ENCODE results near the gene FOXA3.
A peak's percentile ranks its signal among the peaks of the same experiment; 100 is the strongest.
"Not testable (repeated sequence)": the region's sequence is repeated elsewhere in the genome, so short reads cannot be mapped to it uniquely, and the experiment has no call there.

FOXA3 gene

DNA sequence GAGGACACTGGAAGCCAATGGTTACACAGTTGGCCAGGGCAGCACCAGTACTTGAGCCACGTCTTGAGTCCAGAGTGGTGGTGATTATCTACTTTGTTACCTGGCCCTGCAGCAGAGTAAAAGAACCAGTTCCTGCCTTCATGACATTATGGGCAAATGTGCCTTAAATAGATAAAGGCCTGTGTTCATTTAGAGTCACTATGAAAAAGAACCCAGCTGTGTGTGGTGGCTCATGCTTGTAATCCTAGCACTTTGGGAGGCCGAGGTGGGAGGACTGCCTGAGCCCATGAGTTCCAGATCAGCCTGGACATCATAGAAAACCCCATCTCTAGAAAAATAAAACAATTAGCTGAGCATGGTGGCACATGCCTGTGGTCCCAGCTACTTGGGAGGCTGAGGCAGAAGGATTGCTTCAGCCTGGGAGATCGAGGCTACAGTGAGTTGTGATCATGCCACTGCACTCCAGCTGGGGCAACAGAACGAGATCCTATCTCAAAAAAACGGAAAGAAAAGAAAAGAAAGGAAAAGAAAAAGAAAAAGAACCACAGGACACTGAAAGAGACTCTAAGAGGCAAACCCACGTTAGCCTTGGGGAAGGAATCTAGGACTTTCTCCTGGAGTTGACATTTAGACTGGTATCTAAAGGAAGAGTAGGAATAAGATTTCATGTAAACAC, 25.2 kb downstream of the FOXA3 start:
- DNase-seq (ENCODE audit: low read depth in 2 of 2), result no peak

DNA sequence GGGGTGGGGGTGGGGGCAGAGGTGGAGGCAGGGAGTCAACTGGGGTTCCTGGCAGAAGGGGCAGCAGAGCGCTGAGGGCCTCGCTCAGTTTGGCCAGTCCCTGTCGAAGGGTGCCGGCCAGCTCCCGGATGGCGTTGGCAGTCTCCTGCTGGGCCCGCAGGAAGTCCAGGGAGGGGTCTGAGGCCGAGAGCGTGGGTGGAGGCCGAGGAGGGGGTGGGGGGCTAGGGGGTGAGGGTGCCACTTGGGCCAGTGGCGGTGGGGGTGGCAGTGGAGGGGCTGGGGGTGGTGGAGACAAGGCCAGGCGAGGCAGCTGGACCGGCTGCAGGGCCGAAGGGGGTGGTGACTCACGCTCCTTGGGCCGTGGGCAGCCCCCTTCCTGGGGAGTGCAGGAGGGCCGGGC, 26.8 kb downstream of the FOXA3 start:
- no peak for DNase-seq (ENCODE audit: low read depth in 2 of 2)

DNA sequence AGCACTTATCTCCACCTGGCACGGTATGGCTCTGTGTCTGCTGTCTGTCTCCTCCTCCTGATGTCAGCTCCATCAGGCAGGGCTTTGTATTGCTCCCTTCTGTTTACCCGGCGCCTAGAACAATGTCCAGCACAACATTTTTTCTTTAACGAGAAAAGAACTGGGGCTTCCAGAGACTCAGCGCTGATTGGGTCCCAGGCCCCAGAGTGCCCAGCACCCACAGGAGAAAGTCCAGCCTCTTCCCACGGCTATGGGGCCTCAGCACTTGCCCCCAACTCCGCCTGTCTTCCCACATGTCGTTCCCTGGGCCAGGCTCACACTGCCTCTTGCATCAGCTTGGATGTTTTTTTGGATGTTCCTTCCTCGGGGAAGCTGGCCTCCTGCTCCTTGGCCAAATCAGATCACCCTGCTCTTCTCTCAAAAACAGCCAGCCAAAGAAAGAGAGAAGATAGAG, 31.4 kb downstream of the FOXA3 start:
- DNase-seq (ENCODE audit: low read depth in 2 of 2), result no peak

DNA sequence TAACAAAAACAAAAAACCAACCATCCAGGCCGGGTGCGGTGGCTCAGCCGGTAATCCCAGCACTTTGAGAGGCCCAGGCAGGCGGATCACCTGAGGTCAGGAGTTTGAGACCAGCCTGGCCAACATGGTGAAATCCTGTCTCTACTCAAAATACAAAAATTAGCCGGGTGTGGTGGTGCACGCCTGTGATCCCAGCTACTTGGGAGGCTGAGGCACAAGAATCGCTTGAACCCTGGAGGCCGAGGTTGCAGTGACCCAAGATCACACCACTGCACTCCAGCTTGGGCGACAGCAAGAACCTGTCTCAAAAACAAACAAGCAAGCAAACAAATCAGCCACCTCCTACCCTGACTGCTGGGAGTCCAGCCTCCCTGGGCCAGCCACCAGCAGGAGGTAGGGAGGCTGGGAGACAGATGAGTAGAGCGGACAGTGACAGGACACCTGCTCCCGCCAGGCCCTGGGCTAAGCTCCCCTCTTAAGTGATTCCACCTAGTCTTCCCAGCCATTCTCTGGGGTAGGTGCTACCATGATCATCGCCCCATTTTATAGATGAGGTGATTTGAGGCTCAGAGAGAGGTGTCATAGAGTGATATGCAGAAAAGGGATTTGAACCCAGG, 32.0 kb downstream of the FOXA3 start:
- not testable (repeated sequence) for DNase-seq (ENCODE audit: low read depth in 2 of 2)

DNA sequence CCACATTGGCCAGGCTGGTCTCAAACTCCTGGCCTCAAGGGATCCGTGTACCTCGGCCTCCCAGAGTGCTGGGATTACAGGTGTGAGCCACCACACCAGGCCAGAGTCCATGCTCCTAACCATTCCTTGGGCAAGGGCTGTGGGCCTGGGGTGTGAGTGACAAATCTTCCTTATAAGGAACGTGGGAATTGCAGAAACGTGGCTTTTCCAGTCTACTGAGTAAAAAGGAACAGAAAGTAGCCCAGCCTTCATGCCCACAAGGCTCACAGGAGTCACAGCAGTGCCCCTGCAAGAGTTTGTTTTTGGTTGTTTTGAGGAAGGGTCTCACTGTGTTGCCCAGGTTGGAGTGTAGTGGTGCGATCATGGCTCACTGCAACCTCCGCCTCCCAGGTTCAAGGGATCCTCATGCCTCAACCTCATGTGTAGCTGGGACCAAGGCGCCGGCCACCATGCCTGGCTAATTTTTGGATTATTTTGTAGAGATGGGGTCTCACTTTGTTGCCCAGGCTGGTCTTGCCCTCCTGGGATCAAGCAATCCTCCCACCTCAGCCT, 33.2 kb downstream of the FOXA3 start:
- no peak for DNase-seq (ENCODE audit: low read depth in 2 of 2)

DNA sequence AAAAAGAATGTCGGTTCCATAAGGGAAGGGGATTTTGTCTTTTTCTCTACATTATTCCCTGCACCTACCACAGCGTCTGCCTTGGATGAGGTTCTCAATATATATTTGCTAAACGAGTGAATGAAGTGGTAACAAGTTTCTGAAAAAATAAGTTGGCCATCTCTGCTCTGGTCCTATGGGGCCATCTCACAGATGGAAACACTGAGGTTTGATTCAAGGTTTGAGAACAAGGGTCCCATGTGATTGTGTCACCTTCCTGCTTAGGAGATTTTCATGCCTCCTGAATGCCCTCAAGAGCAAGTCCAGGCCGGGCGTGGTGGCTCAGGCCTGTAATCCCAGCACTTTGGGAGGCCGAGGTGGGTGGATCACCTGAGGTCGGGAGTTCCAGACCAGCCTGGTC, 35.1 kb downstream of the FOXA3 start:
- DNase-seq (ENCODE audit: low read depth in 2 of 2), result no peak

DNA sequence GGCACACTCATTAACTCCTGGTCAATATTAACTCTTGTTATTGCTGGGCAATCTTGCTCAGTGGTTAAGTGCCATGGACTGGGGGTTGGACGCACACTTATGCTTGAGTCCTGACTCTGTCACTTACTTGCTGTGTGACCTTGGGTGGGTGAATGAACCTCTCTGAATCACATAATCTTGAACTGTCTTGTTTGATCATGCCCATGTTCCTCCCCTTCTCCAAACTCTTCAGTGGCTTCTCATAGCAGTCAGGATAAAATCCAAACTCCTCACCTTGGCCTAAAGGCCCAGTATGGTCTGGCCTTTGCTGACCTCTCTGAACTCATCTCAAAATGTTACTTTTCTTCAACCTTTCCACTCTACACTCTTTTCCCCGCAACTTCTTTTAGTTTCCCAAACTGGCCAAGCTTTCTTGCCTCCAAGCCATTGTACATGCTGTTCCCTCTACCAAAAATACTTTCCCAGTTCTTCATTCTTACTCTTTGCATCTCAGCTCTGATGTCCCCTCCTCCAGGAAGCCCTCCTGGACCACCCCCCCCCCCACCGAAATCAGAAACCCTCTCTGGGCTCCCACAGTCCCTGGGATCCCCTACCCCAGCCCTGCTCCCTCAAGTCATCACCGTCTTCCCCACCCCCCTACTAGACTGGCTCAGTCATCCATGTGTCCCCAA, 35.9 kb downstream of the FOXA3 start:
- DNase-seq (ENCODE audit: low read depth in 2 of 2), result no peak

DNA sequence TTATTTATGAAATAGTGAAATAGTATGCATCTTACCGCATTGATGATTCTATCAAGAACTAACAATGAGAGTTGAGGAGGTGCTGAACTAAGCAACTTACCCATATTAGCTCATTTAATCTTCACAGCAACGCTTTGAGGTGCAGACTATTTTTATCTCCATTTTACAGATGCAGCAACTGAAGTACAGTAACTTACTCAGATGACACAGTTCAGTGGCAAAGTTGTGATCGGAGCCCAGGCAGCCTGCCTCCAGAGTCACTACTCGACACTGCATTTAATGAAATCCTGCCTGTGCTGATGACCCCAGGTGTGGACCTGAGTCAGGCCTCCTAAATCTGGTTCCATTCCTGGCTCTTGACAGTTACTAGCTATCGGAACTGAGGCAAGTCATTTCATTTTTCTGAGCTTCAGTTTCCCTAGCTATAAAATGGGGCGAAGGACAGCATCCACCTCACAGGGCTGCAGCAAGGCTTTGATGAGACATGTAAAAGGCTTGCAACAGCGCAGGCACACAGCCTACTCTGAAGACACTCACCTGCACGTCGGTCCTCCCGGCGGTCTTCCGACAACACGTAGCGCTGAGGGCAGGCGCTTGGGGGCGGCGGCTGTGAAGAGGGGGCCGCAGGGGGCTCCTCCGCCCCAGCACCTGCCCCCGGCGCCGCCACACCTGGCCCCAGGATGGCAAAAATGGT, 36.8 kb downstream of the FOXA3 start:
- DNase-seq (ENCODE audit: low read depth in 2 of 2), result no peak

DNA sequence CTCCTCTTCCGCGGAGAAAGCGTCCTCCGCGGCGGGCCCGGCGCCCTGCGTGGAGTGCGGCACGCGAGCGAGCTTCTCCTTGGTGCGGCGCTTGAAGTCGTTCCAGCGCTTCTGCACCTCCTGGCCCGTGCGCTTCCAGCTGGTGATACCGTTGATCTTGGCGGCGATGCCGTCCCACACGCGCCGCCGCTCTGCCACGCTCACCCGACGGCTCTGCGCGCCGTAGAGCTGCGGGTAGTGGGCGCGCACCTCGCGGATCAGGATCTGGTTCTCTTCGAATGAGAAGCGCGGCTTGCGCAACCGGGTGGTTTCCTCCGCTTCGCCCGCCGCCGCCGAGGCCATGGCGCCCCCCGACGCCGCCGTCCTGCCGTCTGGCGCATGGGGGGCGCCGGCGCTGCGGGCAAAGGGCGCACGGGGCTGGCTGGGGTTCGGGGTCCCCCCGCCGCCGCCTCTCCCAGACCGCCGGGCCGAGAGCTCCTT, 37.3 kb downstream of the FOXA3 start:
- no peak for DNase-seq (ENCODE audit: low read depth in 2 of 2)

DNA sequence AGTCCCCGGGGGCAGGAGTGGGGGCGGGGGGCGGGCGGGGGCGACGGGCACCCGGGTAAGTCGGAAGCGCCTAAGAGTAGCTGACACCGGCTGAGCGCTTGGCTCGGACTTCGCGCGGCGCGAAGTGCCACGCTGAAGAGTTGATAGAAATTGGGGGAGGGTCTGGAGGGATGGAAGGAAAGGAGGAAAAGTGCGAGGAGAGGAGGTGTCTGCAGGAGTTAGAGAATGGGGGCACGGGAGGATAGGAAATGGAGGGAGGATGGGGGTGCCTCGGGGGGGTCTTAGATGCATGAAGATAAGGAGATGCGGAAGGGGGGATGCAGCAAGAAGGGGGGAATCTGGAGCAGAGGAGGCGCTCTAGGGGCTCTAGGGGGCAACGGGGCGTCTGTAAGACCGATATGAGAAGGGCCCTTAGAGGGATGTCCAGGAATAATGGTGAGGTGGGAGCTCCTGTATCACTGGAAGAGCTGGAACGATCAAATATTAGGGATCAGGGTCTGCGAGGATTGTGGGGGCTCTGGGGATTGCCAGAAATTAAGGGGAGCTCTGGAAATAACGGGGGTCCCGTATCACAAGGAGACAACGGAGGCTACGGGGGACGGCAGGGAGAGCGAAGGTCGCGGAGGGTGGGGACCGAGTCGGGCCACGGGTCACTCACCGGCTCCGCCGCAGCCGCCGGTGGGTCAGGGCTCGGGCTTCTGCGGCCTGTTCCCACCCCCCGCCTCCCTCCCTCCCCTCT, 38.0 kb downstream of the FOXA3 start, which contains the start of gene MYPOP:
MYPOP (minus strand) TSS at position 702 of the 739 bp plus-strand sequence. CDS start 840 bp downstream, outside the sequence.
- no peak for DNase-seq (ENCODE audit: low read depth in 2 of 2)

DNA sequence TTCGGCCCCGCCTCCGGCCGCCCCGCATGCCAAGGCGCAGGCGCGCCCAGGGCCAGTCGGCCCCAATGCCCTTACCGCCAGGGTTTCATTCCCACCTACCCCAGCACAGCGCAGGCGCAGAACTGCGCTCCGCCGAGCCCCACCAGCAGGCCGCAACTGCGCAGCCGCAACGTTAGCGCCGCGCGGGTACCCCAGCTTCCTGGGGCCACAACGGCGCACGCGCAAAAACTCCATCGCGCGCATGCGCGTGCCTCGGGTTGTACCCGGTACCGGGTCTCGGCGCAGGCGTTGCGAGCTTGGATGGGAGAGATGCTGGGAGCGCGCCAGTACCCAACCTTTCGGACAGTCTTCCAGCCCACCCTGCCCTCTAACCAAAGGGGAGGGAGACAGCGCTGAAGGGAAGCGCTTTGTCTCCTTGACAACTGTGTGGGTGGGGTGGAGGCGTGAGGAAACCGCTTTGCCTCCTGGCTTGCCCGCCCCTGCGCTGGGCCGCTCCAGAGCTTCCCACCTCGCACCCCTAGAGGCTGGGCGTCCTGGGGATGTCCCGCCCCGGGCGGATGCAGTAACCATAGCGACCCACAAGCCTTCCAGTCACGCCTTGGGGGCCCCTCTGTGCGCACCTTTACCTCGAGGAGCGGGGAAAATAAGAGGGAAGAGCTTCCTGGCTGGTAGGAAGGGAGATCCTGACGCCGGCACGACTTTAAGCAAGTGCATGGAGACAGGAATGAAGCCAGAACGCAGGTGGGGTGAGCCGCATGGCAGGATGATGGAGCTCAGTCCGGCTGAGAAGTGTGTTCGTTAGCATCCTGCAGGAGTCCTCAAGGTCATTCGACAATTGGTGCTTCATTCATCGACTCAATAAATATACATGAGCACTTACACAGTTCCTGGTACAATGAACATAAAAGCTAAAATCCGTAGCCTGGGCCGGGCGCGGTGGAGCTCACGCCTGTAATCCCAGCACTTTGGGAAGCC, 38.8 kb downstream of the FOXA3 start:
- DNase-seq (ENCODE audit: low read depth in 2 of 2), result peak; percentile 100

DNA sequence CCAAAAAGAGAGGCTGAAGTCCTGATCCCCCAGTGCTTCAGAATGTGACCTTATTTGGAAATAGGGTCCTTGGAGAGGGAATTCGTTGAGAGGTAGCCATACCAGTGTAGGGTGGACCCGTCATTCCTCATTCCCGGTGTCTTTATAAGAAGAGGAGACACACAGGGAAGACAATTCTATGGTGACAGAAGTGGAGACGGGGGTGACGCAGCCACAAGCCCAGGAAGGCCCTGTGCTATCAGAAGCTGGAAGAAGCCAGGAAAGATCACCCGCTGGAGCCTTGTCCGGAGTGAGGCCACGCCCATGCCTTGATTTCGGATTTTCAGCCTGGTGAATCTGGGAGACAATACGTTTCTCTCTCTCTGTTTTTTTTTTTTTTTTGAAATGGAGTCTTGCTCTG, 40.9 kb downstream of the FOXA3 start:
- DNase-seq (ENCODE audit: low read depth in 2 of 2), result no peak

DNA sequence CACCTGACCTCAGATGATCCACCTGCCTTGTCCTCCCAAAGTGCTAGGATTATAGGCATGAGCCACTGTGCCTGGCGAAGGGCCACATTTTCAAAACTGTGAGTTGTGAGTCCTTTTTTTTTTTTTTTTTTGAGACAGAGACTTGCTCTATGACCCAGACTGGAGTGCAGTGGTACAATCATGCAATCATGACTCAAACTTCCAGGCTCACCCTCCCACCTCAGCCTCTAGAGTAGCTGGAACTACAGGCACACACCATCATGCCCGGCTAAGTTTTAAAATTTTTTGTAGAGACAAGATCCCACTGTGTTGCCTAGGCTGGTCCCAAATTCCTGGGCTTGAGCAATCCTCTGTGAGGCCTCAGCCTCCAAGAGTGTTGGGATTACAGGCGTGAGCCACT, 42.1 kb downstream of the FOXA3 start:
- no peak for DNase-seq (ENCODE audit: low read depth in 2 of 2)

DNA sequence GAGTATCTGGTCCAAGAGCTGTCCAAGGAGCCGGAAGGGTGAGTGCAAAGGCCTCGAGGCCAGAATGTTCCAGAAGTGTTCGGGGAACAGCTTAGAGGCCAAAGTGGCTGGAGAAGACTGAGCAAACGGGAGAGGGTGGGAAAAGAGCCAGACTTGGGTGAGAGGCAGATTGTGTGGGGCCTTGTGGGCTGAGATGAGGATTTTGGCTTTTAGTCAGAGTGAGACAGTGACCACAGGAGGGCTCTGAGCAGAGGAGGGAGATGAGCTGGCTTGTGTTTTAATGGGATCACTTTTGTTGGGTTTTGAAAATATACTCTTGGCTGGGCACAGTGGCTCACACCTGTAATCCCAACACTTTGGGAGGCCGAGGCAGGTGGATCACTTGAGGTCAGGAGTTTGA, 44.8 kb downstream of the FOXA3 start:
- no peak for DNase-seq (ENCODE audit: low read depth in 2 of 2)

DNA sequence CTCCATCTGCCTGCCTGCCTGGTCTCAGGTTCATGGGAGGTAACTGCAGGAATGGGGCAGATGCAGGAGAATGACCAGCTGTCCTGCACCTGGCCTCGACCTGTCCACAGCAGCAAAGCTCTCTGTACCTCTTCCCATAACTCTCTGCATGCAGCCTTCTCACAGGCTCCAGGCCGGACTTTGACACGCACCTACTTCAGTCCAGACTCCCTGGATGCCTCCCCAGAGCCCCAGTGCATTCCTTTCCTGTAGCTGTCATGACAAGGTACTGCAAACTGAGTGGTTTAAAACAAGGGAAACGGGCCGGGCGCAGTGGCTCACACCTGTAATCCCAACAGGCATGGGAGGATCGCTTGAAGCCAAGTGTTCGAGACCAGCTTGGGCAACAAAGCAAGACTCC, 47.2 kb downstream of the FOXA3 start:
- DNase-seq (ENCODE audit: low read depth in 2 of 2), result no peak

DNA sequence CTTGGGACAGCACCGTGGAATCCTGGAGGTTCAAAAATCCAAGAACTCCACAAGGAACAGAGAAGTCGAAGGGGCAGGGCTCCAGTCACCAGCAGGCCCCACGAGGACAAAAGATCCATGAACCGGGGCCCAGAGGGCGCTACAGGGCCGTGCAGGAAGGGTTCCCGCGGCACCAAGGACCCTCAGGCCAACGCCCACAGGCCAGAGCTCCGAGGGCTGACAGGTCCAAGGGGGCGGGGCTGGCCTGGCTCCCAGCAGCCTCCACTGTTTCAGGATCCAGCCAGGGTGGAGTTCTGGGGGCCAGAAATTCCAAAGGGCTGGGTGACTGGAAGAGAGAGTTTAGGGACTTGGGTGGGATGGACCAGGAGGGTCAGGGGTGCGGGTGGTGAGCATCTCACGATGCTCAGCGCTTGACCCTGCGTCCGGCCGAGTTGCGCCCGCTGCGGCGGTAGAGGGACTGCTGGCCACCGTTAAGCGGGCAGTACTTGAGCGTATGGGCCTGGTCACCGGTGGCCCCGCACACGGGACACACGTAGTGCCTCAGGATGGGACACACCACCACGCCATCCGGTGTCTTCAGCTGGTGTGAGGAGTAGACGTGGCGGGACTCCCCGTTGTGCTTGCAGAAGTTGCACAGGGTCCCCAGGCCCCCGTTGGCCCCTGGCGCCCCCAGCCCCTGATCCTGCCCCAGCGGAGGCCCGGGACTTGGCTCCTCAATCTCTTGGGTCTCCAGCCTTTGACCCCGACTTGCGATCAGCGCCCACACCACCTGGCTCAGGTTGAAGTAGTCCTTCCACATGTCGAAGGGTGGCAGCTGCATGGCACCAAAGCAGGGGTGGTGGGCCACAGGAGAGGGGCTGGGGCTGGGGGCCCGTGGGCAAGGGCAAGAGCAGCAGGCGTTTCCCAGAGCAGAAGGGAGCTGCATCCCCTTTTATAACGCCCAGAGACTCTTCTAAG, 50.0 kb downstream of the FOXA3 start, which contains the start of gene NANOS2:
NANOS2 (minus strand) TSS at position 905 of the 957 bp plus-strand sequence; CDS start at position 820, 85 bp downstream.
- DNase-seq (ENCODE audit: low read depth in 2 of 2), result no peak

DNA sequence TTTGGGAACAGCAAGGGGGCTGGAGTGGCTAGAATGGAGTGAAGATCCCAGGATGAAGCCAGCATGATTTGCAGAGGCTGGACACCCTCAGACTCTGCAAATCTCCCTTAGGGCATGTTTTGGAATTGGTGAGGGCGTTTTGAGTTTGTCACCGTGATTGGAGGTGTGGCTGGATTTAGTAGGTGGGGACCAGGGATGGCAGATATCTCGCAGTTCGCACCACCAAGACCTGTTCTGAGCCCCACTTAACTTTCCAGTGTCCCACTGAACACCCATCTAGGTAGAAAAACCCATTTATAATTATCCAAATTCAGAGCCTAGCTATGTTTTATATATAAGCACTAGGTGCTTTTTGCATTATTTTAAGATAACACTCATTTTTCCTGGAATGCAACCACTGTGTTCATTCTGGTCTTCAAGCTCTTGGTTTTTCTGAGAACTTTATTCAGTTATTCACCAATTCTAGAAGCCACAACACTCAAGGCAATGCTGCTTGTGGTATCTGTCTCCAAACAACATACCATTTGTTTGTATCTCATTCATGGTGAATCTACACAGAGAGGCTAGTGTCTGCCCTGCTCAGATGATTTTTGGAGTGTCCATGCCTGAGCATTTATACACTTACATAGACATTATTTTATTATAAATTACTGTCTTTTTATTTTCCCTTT, 53.4 kb downstream of the FOXA3 start:
- DNase-seq (ENCODE audit: low read depth in 2 of 2), result no peak

DNA sequence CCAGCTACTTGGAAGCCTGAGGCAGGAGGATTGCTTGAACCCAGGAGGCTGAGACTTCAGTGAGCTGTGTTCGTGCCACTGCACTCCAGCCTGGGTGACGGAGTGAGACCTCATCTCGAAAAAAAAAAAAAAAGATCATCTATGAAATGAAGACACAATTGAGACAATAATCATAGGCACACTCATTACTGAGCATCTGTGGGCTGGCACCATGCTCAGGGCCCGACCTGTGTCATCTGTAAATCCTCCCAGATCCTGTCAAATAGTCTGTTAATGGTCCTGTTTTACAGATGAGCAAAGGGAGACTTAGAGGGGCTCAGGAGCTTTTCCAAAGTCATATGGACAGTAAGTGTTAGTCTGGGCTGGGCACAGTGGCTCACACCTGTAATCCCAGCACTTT, 54.6 kb downstream of the FOXA3 start:
- no peak for DNase-seq (ENCODE audit: low read depth in 2 of 2)
